Esophagus squamous epithelium (tissue), 5 donors: ENCODE data around the gene PPM1F. TPM values are rescaled to one million over a fixed set of nuclear protein-coding genes. Genes with fewer than 3 reads are reported as not detected.

ENCODE experiments used
- DNase-seq: peaks from one replicate; lab custom pipeline; 2025; lab: John Stamatoyannopoulos, UW
- H3K27ac ChIP-seq, 4 donors: fragments of 200-600 bp; sonication (generic); one replicate each; pipeline ENCODE4 v1.5.1; 2016 to 2019; ENCODE audit warnings: mild to moderate bottlenecking in 1 of 4
- H3K27me3 ChIP-seq, 4 donors: fragments of 200-600 bp; sonication (generic); 1 replicate in 3 of 4; 2 replicates in 1 of 4; pipeline versions ENCODE4 v1.5.1 to v1.6.0; 2017 to 2021; ENCODE audit warnings: antibody characterized with exemption in 1 of 4
- H3K36me3 ChIP-seq, 3 donors: fragments of 200-600 bp; sonication (generic); one replicate each; pipeline ENCODE4 v1.5.1; 2016 to 2019
- H3K4me1 ChIP-seq, 3 donors: fragments of 200-600 bp; sonication (generic); one replicate each; pipeline ENCODE4 v1.5.1; 2017 to 2019
- H3K4me3 ChIP-seq, 4 donors: fragments of 200-600 bp; sonication (generic); 1 replicate in 3 of 4; 2 replicates in 1 of 4; pipeline ENCODE4 v1.5.1; 2016 to 2019; ENCODE audit warnings: mild to moderate bottlenecking in 2 of 4, moderate library complexity in 1 of 4
- H3K9me3 ChIP-seq, 3 donors: fragments of 200-600 bp; sonication (generic); one replicate each; pipeline ENCODE4 v1.5.1; 2016 to 2019
- CTCF ChIP-seq, 6 experiments: fragments of 450-650 bp in 4 of 6; fragments of 200-600 bp in 2 of 6; sonication (generic) in 2 of 6; IDR thresholded peaks; one replicate each; pipeline ENCODE4 v1.5.1; 2016 to 2019; ENCODE audit warnings: antibody characterized with exemption in 6 of 6, mild to moderate bottlenecking in 4 of 6, moderate library complexity in 4 of 6
- POLR2A ChIP-seq, 4 donors: fragments of 450-650 bp; IDR thresholded peaks; one replicate each; pipeline ENCODE4 v1.6.1; 2017; ENCODE audit warnings: antibody characterized with exemption in 4 of 4, mild to moderate bottlenecking in 4 of 4, moderate library complexity in 3 of 4
- WGBS, 2 donors: methylation state at CpG; one replicate each; pipeline ENCODE4 v1.1.5; 2018; 5-methylcytosine and 5-hydroxymethylcytosine counted together
- intact Hi-C: fragments of 100-400 bp; cut with DNase I; formaldehyde crosslinking; loops from one replicate; pipeline ENCODE4 v1.15.0; 2022
- total RNA-seq, 4 donors: library from RNA; depleted of rRNA; stranded (reverse); fragments of >200 nt; gene quantifications; one replicate each; pipeline ENCODE4 v1.1.0, GENCODE V29; 2016
- donor health status: DM: yes; HTN: yes; CAD: no.

PPM1F gene
- total RNA-seq, 4 donors from 2014 or later, result 22.2 to 39.7 (median 25.9) TPM

- 32 to 43% methylated on average over 12 to 16 of the region's 16 CpGs for WGBS, 2 donors
- intact Hi-C loops, result no loop called here
- H3K36me3 ChIP-seq, result peaks cover 18 to 28% (median 21%) of the 10 kb centered on the region in 3 donors
- H3K27me3 ChIP-seq, result no peaks in the 10 kb centered on the region
- H3K4me3 ChIP-seq, result no peak overlapping the region
- no peak for DNase-seq
- H3K4me1 ChIP-seq, result peaks cover 56 to 100% (median 87%) of the 10 kb centered on the region in 3 donors
- no peaks in the 10 kb centered on the region for H3K9me3 ChIP-seq
- H3K27ac ChIP-seq, result peak overlapping the region; percentile 71 to 96 (median 94)
- peak in 4 of 6 experiments; percentile 20 to 58 (median 44) for TF ChIP-seq CTCF (IDR thresholded peaks at IDR 0.05)
- TF ChIP-seq POLR2A (IDR thresholded peaks at IDR 0.05), result no peak
These were observed 5.3 kb downstream of the PPM1F start for GRCh38 chr22:21947040-21948014.

- no peak overlapping the region for H3K4me3 ChIP-seq
- 80 to 86% methylated on average over 7 to 9 of the region's 12 CpGs for WGBS, 2 donors
- peaks cover 18 to 30% (median 21%) of the 10 kb centered on the region in 3 donors for H3K36me3 ChIP-seq
- peaks cover 58 to 100% (median 90%) of the 10 kb centered on the region in 3 donors for H3K4me1 ChIP-seq
- no peaks in the 10 kb centered on the region for H3K27me3 ChIP-seq
- peak overlapping the region; percentile 71 to 96 (median 94) for H3K27ac ChIP-seq
- H3K9me3 ChIP-seq, result no peaks in the 10 kb centered on the region
- no peak for DNase-seq
- intact Hi-C loops, result no loop called here
- TF ChIP-seq POLR2A (IDR thresholded peaks at IDR 0.05), result no peak
- TF ChIP-seq CTCF (IDR thresholded peaks at IDR 0.05), result no peak
These were observed 6.3 kb downstream of the PPM1F start for GRCh38 chr22:21946262-21946925.

- 71 to 94% methylated on average over 1 to 2 of the region's 13 CpGs for WGBS, 2 donors
- DNase-seq, result no peak
- TF ChIP-seq CTCF (IDR thresholded peaks at IDR 0.05) (no peak), POLR2A (IDR thresholded peaks at IDR 0.05) (no peak)
- no peaks in the 10 kb centered on the region for H3K9me3 ChIP-seq
- no peaks in the 10 kb centered on the region for H3K27me3 ChIP-seq
- no peak overlapping the region for H3K4me3 ChIP-seq
- peak overlapping the region; percentile 71 to 96 (median 94) for H3K27ac ChIP-seq
- peaks cover 18 to 38% (median 21%) of the 10 kb centered on the region in 3 donors for H3K36me3 ChIP-seq
- peaks cover 57 to 100% (median 90%) of the 10 kb centered on the region in 3 donors for H3K4me1 ChIP-seq
- intact Hi-C loops, result no loop called here
These were observed 7.0 kb downstream of the PPM1F start for GRCh38 chr22:21945453-21946261.

- Histone ChIP-seq H3K27ac (peak overlapping the region in 3 of 4 donors; percentile 92 to 96 (median 96)), H3K36me3 (peaks cover 18 to 44% (median 21%) of the 10 kb centered on the region in 3 donors), H3K4me3 (no peak overlapping the region), H3K27me3 (no peaks in the 10 kb centered on the region), H3K9me3 (no peaks in the 10 kb centered on the region), H3K4me1 (peaks cover 53 to 100% (median 89%) of the 10 kb centered on the region in 3 donors)
- DNase-seq, result no peak
- intact Hi-C loops, result no loop called here
- WGBS, 2 donors, result 78 to 85% methylated on average over 7 of the region's 7 CpGs
- TF ChIP-seq POLR2A (IDR thresholded peaks at IDR 0.05), result no peak
- no peak for TF ChIP-seq CTCF (IDR thresholded peaks at IDR 0.05)
These were observed 7.8 kb downstream of the PPM1F start for GRCh38 chr22:21944871-21945270.
